IMR-90 (cell line): ENCODE results near the gene MRPL45. TPM values are rescaled to one million over a fixed set of nuclear protein-coding genes. Genes with fewer than 3 reads are reported as not detected.
A peak's percentile ranks its signal among the peaks of the same experiment; 100 is the strongest.

Source experiments
- CEBPB ChIP-seq: IDR thresholded peaks from 2 replicates; pipeline ENCODE4 v1.6.1; 2012; ENCODE audit warnings: low read depth, low read length, improper control_type of control experiment
- MAFK ChIP-seq: IDR thresholded peaks from 2 replicates; pipeline ENCODE4 v1.6.1; 2012; ENCODE audit warnings: low read depth, low read length, improper control_type of control experiment
- POLR2A ChIP-seq: IDR thresholded peaks from 2 replicates; pipeline ENCODE4 v1.6.1; 2012; ENCODE audit warnings: mild to moderate bottlenecking, low read depth, low read length
- RCOR1 ChIP-seq: IDR thresholded peaks from 2 replicates; pipeline ENCODE4 v1.6.1; 2012; ENCODE audit warnings: mild to moderate bottlenecking, low read length, improper control_type of control experiment; ENCODE audit not compliant: insufficient replicate concordance
- polyA plus RNA-seq, 3 experiments: library from polyadenylated mRNA; depleted of rRNA; stranded (reverse); fragments of >200 nt; gene quantifications; 2 replicates each; pipeline ENCODE4 v1.2.3, GENCODE V29; 2012; ENCODE audit warnings: low replicate concordance in 1 of 3
- total RNA-seq: library from RNA; depleted of rRNA; stranded (reverse); fragments of >200 nt; gene quantifications from 2 replicates; pipeline ENCODE4 v1.2.3, GENCODE V29; 2012

The MRPL45 gene
- total and polyA plus RNA-seq, 2 of the 4 experiments (the other 2 are of a cell fraction) = 39.6 to 46.8 TPM

DNA sequence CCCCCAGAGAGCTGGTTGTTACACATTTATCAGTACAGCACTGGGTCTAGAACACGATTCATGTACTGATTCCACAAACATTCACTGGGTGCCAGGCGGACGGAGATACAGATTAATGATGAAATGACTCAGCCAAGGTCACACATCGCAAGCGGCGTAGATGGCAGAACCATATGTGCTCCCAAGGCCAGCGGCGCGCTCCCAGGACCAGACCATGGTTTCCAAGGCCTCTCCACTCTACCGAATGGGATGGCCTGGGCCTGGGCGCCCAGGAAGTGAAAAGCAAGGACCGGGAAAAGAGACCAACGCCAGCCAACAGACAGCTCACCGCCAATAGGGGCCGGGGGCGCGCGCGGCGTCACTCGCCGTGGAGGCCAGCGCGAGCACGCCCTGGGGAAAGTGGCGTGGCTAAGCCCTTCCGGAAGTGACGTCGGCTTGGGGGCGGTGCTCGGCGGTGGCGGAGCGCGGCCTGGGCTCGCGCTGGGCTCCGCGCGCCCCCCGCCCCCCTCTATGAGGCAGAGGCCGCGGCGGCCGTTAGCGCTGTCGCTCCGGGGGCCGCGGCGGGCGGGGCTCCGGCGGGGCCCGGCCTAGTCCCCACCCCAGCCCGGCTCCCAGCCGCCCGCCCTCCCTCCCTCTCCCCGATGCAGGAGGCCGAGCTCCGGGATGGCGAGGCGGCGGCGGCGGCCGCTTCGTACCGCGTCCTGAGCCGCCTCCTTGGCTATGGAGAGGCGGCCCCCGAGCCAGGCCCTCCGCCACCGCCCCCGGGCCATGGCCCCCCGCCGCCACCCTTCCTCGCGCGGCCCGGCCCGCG, 54.6 kb downstream of the MRPL45 start, which contains the start of gene SOCS7 (continued):
- TF ChIP-seq MAFK = no peak
- TF ChIP-seq CEBPB = no peak
- TF ChIP-seq RCOR1 = no peak
- peak; percentile 80 for TF ChIP-seq POLR2A
